IMR-90 (cell line): ENCODE results near the gene SCTR. TPM values are rescaled to one million over a fixed set of nuclear protein-coding genes. Genes with fewer than 3 reads are reported as not detected.

Experiments
- ATAC-seq: fragments of 200-7000 bp; cut with Tn5 transposase; 2 replicates; pipeline ENCODE4 v1.9.1; 2020; ENCODE audit warnings: low read depth, mild to moderate bottlenecking, moderate library complexity
- BruUV-seq: library from RNA; stranded (reverse); fragments of 400-500 nt; replicated peaks from 2 replicates; lab custom pipeline; 2021; lab: Mats Ljungman, UMichigan
- CTCF ChIA-PET: fragments of 300-600 bp; formaldehyde crosslinking; extraction: SDS; loops from one replicate; lab custom pipeline; 2021; ENCODE audit warnings: antibody characterized with exemption; lab: Yijun Ruan, JAX
- POLR2A ChIA-PET: fragments of 300-600 bp; sonication (Branson Sonifier 250); formaldehyde crosslinking; loops from one replicate; lab custom pipeline; 2022; ENCODE audit warnings: antibody characterized with exemption; ENCODE audit not compliant: unreplicated experiment; lab: Charles Lee
- DNase-seq: peaks from one replicate; pipeline ENCODE4 v3.0.0; 2013
- H2AFZ ChIP-seq: replicated peaks from 2 replicates; pipeline ENCODE3; 2013; ENCODE audit warnings: low read length, mild to moderate bottlenecking; ENCODE audit not compliant: poor library complexity
- H2AK5ac ChIP-seq: 2 replicates; pipeline ENCODE4 v1.6.1; 2013; ENCODE audit warnings: low read depth, low read length, inconsistent platforms
- H2AK9ac ChIP-seq: replicated peaks from 2 replicates; pipeline ENCODE3; 2013; ENCODE audit warnings: mild to moderate bottlenecking, low read depth, low read length, moderate library complexity; ENCODE audit not compliant: poor library complexity
- H2BK120ac ChIP-seq: 2 replicates; pipeline ENCODE4 v1.6.1; 2013; ENCODE audit warnings: low read depth, low read length, inconsistent platforms
- H2BK15ac ChIP-seq: 3 replicates; pipeline ENCODE4 v1.6.1; 2013; ENCODE audit warnings: low read depth, low read length, inconsistent platforms
- H2BK20ac ChIP-seq: 2 replicates; pipeline ENCODE4 v1.6.1; 2013; ENCODE audit warnings: low read depth, mild to moderate bottlenecking, inconsistent platforms, low read length, moderate library complexity
- H2BK5ac ChIP-seq: 2 replicates; pipeline ENCODE4 v1.6.1; 2013; ENCODE audit warnings: mild to moderate bottlenecking, low read depth, low read length, inconsistent platforms; ENCODE audit not compliant: poor library complexity, severe bottlenecking
- H3K14ac ChIP-seq: replicated peaks from 2 replicates; pipeline ENCODE4 v1.6.1; 2013; ENCODE audit warnings: low read depth, low read length, inconsistent platforms
- H3K18ac ChIP-seq: 2 replicates; pipeline ENCODE4 v1.6.1; 2013; ENCODE audit warnings: low read depth, low read length, control low read depth
- H3K23ac ChIP-seq: 2 replicates; pipeline ENCODE4 v1.6.1; 2013; ENCODE audit warnings: low read depth, low read length, inconsistent platforms
- H3K27ac ChIP-seq: 2 replicates; pipeline ENCODE4 v1.5.1; 2013; ENCODE audit warnings: mild to moderate bottlenecking, control low read depth, low read length; ENCODE audit not compliant: insufficient read depth
- H3K27me3 ChIP-seq: 2 replicates; pipeline ENCODE4 v1.6.1; 2013; ENCODE audit warnings: low read length; ENCODE audit not compliant: control insufficient read depth, insufficient read depth
- H3K36me3 ChIP-seq: 2 replicates; pipeline ENCODE4 v1.6.1; 2013; ENCODE audit warnings: low read length, mixed read lengths; ENCODE audit not compliant: control insufficient read depth, insufficient read depth
- H3K4ac ChIP-seq: 2 replicates; pipeline ENCODE4 v1.6.1; 2013; ENCODE audit warnings: low read depth, low read length, inconsistent platforms
- H3K4me1 ChIP-seq: 2 replicates; pipeline ENCODE4 v1.6.1; 2013; ENCODE audit warnings: low read length, mixed read lengths; ENCODE audit not compliant: control insufficient read depth, insufficient read depth
- H3K4me2 ChIP-seq: 2 replicates; pipeline ENCODE4 v1.6.1; 2013; ENCODE audit warnings: low read depth, mild to moderate bottlenecking, control low read depth, low read length, moderate library complexity
- H3K4me3 ChIP-seq: 2 replicates; pipeline ENCODE4 v1.5.1; 2013; ENCODE audit warnings: low read depth, mild to moderate bottlenecking, control low read depth, low read length, moderate library complexity; ENCODE audit not compliant: insufficient read depth
- H3K56ac ChIP-seq: 2 replicates; pipeline ENCODE4 v1.6.1; 2013; ENCODE audit warnings: low read length, inconsistent platforms; ENCODE audit not compliant: insufficient read depth; ENCODE audit errors: extremely low read depth
- H3K79me1 ChIP-seq, 2 experiments: 2 replicates each; pipeline ENCODE4 v1.6.1; 2013; ENCODE audit warnings: low read length in 2 of 2, inconsistent platforms in 1 of 2, low read depth in 1 of 2
- H3K9ac ChIP-seq: 2 replicates; pipeline ENCODE4 v1.6.1; 2013; ENCODE audit warnings: low read depth, low read length, control low read depth
- H3K9me1 ChIP-seq: 2 replicates; pipeline ENCODE4 v1.6.1; 2013; ENCODE audit warnings: low read length, inconsistent platforms; ENCODE audit not compliant: insufficient read depth
- H3K9me3 ChIP-seq: 2 replicates; pipeline ENCODE4 v1.6.1; 2013; ENCODE audit warnings: low read length; ENCODE audit not compliant: control insufficient read depth, insufficient read depth
- H4K20me1 ChIP-seq: 2 replicates; pipeline ENCODE4 v1.6.1; 2013; ENCODE audit warnings: low read length, inconsistent platforms; ENCODE audit not compliant: insufficient read depth
- H4K5ac ChIP-seq: 2 replicates; pipeline ENCODE4 v1.6.1; 2013; ENCODE audit warnings: mild to moderate bottlenecking, low read depth, low read length, control low read depth
- H4K8ac ChIP-seq, 2 experiments: 2 replicates each; pipeline ENCODE4 v1.6.1; 2013; ENCODE audit warnings: low read depth in 2 of 2, low read length in 2 of 2, control low read depth in 1 of 2, inconsistent platforms in 1 of 2
- H4K91ac ChIP-seq: 2 replicates; pipeline ENCODE4 v1.6.1; 2013; ENCODE audit warnings: low read depth, low read length, inconsistent platforms; ENCODE audit not compliant: insufficient read depth
- BHLHE40 ChIP-seq: fragments of 150-350 bp; IDR thresholded peaks from 2 replicates; pipeline ENCODE4 v1.6.1; 2016; ENCODE audit warnings: mild to moderate bottlenecking, low read depth, low read length
- CHD1 ChIP-seq: IDR thresholded peaks from 2 replicates; pipeline ENCODE4 v1.6.1; 2012; ENCODE audit warnings: low read depth, low read length, improper control_type of control experiment
- CTCF ChIP-seq: conservative IDR thresholded peaks from 2 replicates; pipeline ENCODE4 v1.5.1; 2012; ENCODE audit warnings: mild to moderate bottlenecking, low read depth, low read length, improper control_type of control experiment
- ELK1 ChIP-seq: fragments of 150-350 bp; IDR thresholded peaks from 2 replicates; pipeline ENCODE4 v1.6.1; 2016; ENCODE audit warnings: low read depth, mild to moderate bottlenecking, low read length, moderate library complexity, borderline replicate concordance
- FOS ChIP-seq: fragments of 150-350 bp; IDR thresholded peaks from 2 replicates; pipeline ENCODE4 v1.6.1; 2016; ENCODE audit warnings: low read depth, low read length
- MAFK ChIP-seq: IDR thresholded peaks from 2 replicates; pipeline ENCODE4 v1.6.1; 2012; ENCODE audit warnings: low read depth, low read length, improper control_type of control experiment
- MAZ ChIP-seq: IDR thresholded peaks from 2 replicates; pipeline ENCODE4 v1.6.1; 2012; ENCODE audit warnings: low read depth, mild to moderate bottlenecking, low read length, improper control_type of control experiment, moderate library complexity, borderline replicate concordance
- NFE2L2 ChIP-seq: fragments of 150-350 bp; IDR thresholded peaks from 2 replicates; pipeline ENCODE4 v1.6.1; 2016; ENCODE audit warnings: low read depth, mild to moderate bottlenecking, low read length
- POLR2A ChIP-seq: IDR thresholded peaks from 2 replicates; pipeline ENCODE4 v1.6.1; 2012; ENCODE audit warnings: mild to moderate bottlenecking, low read depth, low read length
- RFX5 ChIP-seq: IDR thresholded peaks from 2 replicates; pipeline ENCODE4 v1.8.0; 2012; ENCODE audit warnings: low read depth, mild to moderate bottlenecking, low read length, moderate library complexity
- SMC3 ChIP-seq: fragments of 150-350 bp; IDR thresholded peaks from 2 replicates; pipeline ENCODE4 v1.6.1; 2016; ENCODE audit warnings: low read depth, mild to moderate bottlenecking, antibody characterized with exemption, low read length, moderate library complexity
- WGBS, 2 experiments: methylation state at CpG; one replicate each; pipeline versions ENCODE4 v1.1.5 to v1.1.7; 2013; ENCODE audit warnings: missing lambda C conversion rate in 2 of 2; ENCODE audit not compliant: insufficient read length in 1 of 2; ENCODE audit errors: extremely low coverage in 2 of 2; 5-methylcytosine and 5-hydroxymethylcytosine counted together
- dilution Hi-C: fragments of 300-500 bp; cut with HindIII; formaldehyde crosslinking; loops from one replicate; pipeline ENCODE4 v1.14.3; 2018; ENCODE audit warnings: low sequenced_read_pairs; ENCODE audit not compliant: unreplicated experiment
- in situ Hi-C: fragments of 300-500 bp; cut with MboI; formaldehyde crosslinking; loops from 3 replicates; pipeline ENCODE4 v1.14.3; 2019; ENCODE audit warnings: low sequenced_read_pairs, inconsistent platforms, mixed read lengths
- intact Hi-C: fragments of 100-400 bp; cut with micrococcal nuclease; formaldehyde crosslinking; loops from 2 replicates; pipeline ENCODE4 v1.10.0; 2022
- polyA plus RNA-seq, 3 experiments: library from polyadenylated mRNA; depleted of rRNA; stranded (reverse); fragments of >200 nt; gene quantifications; 2 replicates each; pipeline ENCODE4 v1.2.3, GENCODE V29; 2012; ENCODE audit warnings: low replicate concordance in 1 of 3
- total RNA-seq: library from RNA; depleted of rRNA; stranded (reverse); fragments of >200 nt; gene quantifications from 2 replicates; pipeline ENCODE4 v1.2.3, GENCODE V29; 2012

SCTR gene
- total and polyA plus RNA-seq, 2 of the 4 experiments (the other 2 are of a cell fraction) = not detected

- no peak overlapping the region for H2BK20ac ChIP-seq
- no peak overlapping the region for H2BK5ac ChIP-seq
- no peaks in the 10 kb centered on the region for H3K36me3 ChIP-seq
- no peaks in the 10 kb centered on the region for H3K4me1 ChIP-seq
- H4K91ac ChIP-seq = no peak overlapping the region
- H3K23ac ChIP-seq = no peak overlapping the region
- H3K56ac ChIP-seq = no peak overlapping the region
- ChIA-PET POLR2A (no interaction called here), CTCF (no interaction called here)
- H3K18ac ChIP-seq = no peak overlapping the region
- no peaks in the 10 kb centered on the region for H4K20me1 ChIP-seq
- no peak overlapping the region for H2BK15ac ChIP-seq
- no peak overlapping the region for H2AK5ac ChIP-seq
- no peaks in the 10 kb centered on the region for H3K9me1 ChIP-seq
- H3K27me3 ChIP-seq = peaks cover 30% of the 10 kb centered on the region
- H3K9me3 ChIP-seq = no peaks in the 10 kb centered on the region
- H3K4me3 ChIP-seq = no peak overlapping the region
- TF ChIP-seq SMC3 = no peak
- no peak for TF ChIP-seq RFX5
- TF ChIP-seq NFE2L2 = no peak
- TF ChIP-seq MAFK = no peak
- TF ChIP-seq ELK1 = no peak
- no peak for TF ChIP-seq MAZ
- TF ChIP-seq CHD1 = no peak
- TF ChIP-seq POLR2A = no peak
- no peak for TF ChIP-seq BHLHE40
- TF ChIP-seq FOS = no peak
- TF ChIP-seq CTCF = no peak
- no peak overlapping the region for H4K8ac ChIP-seq
- BruUV-seq = no TSS peak
- H2BK120ac ChIP-seq = no peak overlapping the region
- intact Hi-C loops = no loop called here
- H2AFZ ChIP-seq = no peak overlapping the region
- no peak overlapping the region for H3K4ac ChIP-seq
- ATAC-seq (no peak), DNase-seq (no peak)
- H2AK9ac ChIP-seq = no peak overlapping the region
- H3K4me2 ChIP-seq = no peak overlapping the region
- H3K79me1 ChIP-seq = no peaks in the 10 kb centered on the region
- no peak overlapping the region for H3K27ac ChIP-seq
- no peak overlapping the region for H4K5ac ChIP-seq
- no peak overlapping the region for H3K9ac ChIP-seq
- WGBS, 2 experiments = no CpG with 5 or more reads among the region's 3 CpGs
- no peak overlapping the region for H3K14ac ChIP-seq
- in situ Hi-C loops = no loop called here
- dilution Hi-C loops = no loop called here
Observed at GRCh38 chr2:119520696-119521432, 3.4 kb downstream of the SCTR start.
